GM18498 (cell line): ENCODE results near the gene P2RX1.
A peak's percentile ranks its signal among the peaks of the same experiment; 100 is the strongest.

Experiments used
- ATAC-seq: cut with Tn5 transposase; IDR thresholded peaks from one replicate; pipeline ENCODE4 v1.9.1; 2021; ENCODE audit warnings: mild to moderate bottlenecking, moderate library complexity; ENCODE audit not compliant: unreplicated experiment

The P2RX1 gene

GRCh38 chr17:3907483-3908216 is 8.6 kb downstream of the P2RX1 start:
- no peak for ATAC-seq

GRCh38 chr17:3906881-3907280 is 9.4 kb downstream of the P2RX1 start:
- ATAC-seq = no peak

GRCh38 chr17:3905017-3905520 is 11.2 kb downstream of the P2RX1 start:
- ATAC-seq = no peak

- ATAC-seq = no peak
Measured at GRCh38 chr17:3904501-3904900, 11.8 kb downstream of the P2RX1 start.

- no peak for ATAC-seq
Measured at GRCh38 chr17:3903881-3904290, 12.4 kb downstream of the P2RX1 start.

- ATAC-seq = no peak
Measured at GRCh38 chr17:3903051-3903825, 13.0 kb downstream of the P2RX1 start.

GRCh38 chr17:3900646-3901045 is 15.6 kb downstream of the P2RX1 start:
- ATAC-seq = no peak

GRCh38 chr17:3897731-3898130 is 18.5 kb downstream of the P2RX1 start:
- no peak for ATAC-seq

GRCh38 chr17:3896968-3897235 is 19.4 kb downstream of the P2RX1 start:
- ATAC-seq = no peak

GRCh38 chr17:3896108-3896967 is 19.9 kb downstream of the P2RX1 start:
- no peak for ATAC-seq

- no peak for ATAC-seq
Measured at GRCh38 chr17:3895354-3895753, 20.9 kb downstream of the P2RX1 start.

- no peak for ATAC-seq
Measured at GRCh38 chr17:3894911-3895343, 21.3 kb downstream of the P2RX1 start.

GRCh38 chr17:3894188-3894587 is 22.1 kb downstream of the P2RX1 start:
- no peak for ATAC-seq

GRCh38 chr17:3893720-3894116 is 22.5 kb downstream of the P2RX1 start:
- no peak for ATAC-seq

GRCh38 chr17:3893003-3893719 is 23.1 kb downstream of the P2RX1 start, which contains the start of gene CAMKK1:
Gene CAMKK1 (minus strand): TSS chr17:3893053. CDS start chr17:3885687, 7,366 bp downstream.
- peak; percentile 90 for ATAC-seq

- peak; percentile 20 for ATAC-seq
Measured at GRCh38 chr17:3892095-3892998, 23.9 kb downstream of the P2RX1 start.

- ATAC-seq = no peak
Measured at GRCh38 chr17:3891626-3892094, 24.6 kb downstream of the P2RX1 start.

- ATAC-seq = no peak
Measured at GRCh38 chr17:3890878-3891219, 25.4 kb downstream of the P2RX1 start.

- ATAC-seq = no peak
Measured at GRCh38 chr17:3890082-3890877, 26.0 kb downstream of the P2RX1 start.
